K562 (cell line): ENCODE measurements around the gene RERE. TPM values are rescaled to one million over a fixed set of nuclear protein-coding genes. Genes with fewer than 3 reads are reported as not detected.

Source experiments
- NEUROD1 ChIP-seq: fragments of 150-350 bp; IDR thresholded peaks from 2 replicates; pipeline ENCODE4 v1.6.1; 2014; ENCODE audit warnings: borderline replicate concordance, low read length, low read depth; ENCODE audit not compliant: partially characterized antibody
- ZNF311 ChIP-seq: fragments of 250-450 bp; sonication (Bioruptor Pico); IDR thresholded peaks from 2 replicates; pipeline ENCODE4 v1.4.0; 2020; ENCODE audit warnings: mild to moderate bottlenecking, moderate library complexity
- ZNF766 ChIP-seq: fragments of 200-800 bp; sonication (Bioruptor generic); conservative IDR thresholded peaks from 2 replicates; pipeline ENCODE4 v1.6.1; 2016; ENCODE audit warnings: missing genetic modification characterization, missing compliant biosample characterization
- polyA plus RNA-seq, 8 experiments: library from polyadenylated mRNA; depleted of rRNA in 4 of 8; stranded (reverse) in 5 of 8; unstranded in 3 of 8; fragments of >200 nt; fragmentation: Nextera tagmentation in 2 of 8; fragmentation: Illumina TruSeq in 1 of 8; extraction: Ambion mirVana in 2 of 8; extraction: Trizol in 1 of 8; gene quantifications; 2 replicates each; pipeline versions ENCODE4 v1.2.1 to v1.2.3, GENCODE V29; 2011 to 2014; ENCODE audit warnings: inconsistent platforms in 1 of 8, missing spikeins in 1 of 8
- total RNA-seq, 7 experiments: library from RNA; depleted of rRNA in 6 of 7; stranded (reverse); fragments of >200 nt in 6 of 7; fragmentation: Illumina TruSeq in 2 of 7; extraction: Trizol in 2 of 7; gene quantifications; 2 replicates each; pipeline versions ENCODE4 v1.2.1 to v1.2.3, GENCODE V29; 2011 to 2021; ENCODE audit warnings: low replicate concordance in 1 of 7
- TF ChIP-seq, protein P1 (sequence below): fragments of 450-650 bp; IDR thresholded peaks from 2 replicates; pipeline ENCODE4 v1.6.1; 2016; ENCODE audit warnings: mild to moderate bottlenecking, moderate library complexity
- TF ChIP-seq, protein P2 (sequence below): fragments of 450-650 bp; formaldehyde crosslinking; IDR thresholded peaks from 2 replicates; pipeline ENCODE4 v1.4.0; 2020; ENCODE audit warnings: mild to moderate bottlenecking, moderate library complexity
- TF ChIP-seq, protein P3 (sequence below): fragments of 200-800 bp; sonication (Bioruptor generic); IDR thresholded peaks from 2 replicates; pipeline ENCODE4 v1.6.1; 2017; ENCODE audit warnings: missing genetic modification characterization, missing compliant biosample characterization
- TF ChIP-seq, protein P4 (sequence below): fragments of 450-650 bp; formaldehyde crosslinking; conservative IDR thresholded peaks from 2 replicates; pipeline ENCODE4 v1.4.0; 2022; ENCODE audit warnings: mild to moderate bottlenecking, missing genetic modification characterization

Gene RERE
- total and polyA plus RNA-seq, 9 of the 15 experiments (the other 6 are each of a cell fraction or from before 2014, with no cell fraction given) = 3.0 to 51.5 (median 13.4) TPM

DNA sequence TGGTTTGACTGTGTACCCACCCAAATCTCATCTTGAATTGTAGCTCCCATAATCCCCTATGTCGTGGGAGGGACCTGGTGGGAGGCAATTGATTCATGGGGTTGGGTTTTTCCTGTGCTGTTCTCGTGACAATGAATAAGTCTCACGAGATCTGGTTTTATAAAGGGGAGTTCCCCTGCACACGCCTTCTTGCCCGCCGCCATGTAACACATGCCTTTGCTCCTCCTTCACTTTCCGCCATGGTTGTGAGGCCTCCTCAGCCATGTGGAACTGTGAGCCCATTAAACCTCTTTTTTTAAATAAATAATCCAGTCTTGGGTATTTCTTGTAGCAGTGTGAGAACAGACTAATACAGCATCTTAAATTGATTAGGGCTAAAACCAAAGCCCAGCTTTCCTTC, 22.6 kb upstream of the RERE start (continued):
- TF ChIP-seq ZNF311 (CRISPR knock-in tag) (no peak), NEUROD1 (no peak), ZNF766 (peak; percentile 65)
- TF ChIP-seq, protein P1, sequence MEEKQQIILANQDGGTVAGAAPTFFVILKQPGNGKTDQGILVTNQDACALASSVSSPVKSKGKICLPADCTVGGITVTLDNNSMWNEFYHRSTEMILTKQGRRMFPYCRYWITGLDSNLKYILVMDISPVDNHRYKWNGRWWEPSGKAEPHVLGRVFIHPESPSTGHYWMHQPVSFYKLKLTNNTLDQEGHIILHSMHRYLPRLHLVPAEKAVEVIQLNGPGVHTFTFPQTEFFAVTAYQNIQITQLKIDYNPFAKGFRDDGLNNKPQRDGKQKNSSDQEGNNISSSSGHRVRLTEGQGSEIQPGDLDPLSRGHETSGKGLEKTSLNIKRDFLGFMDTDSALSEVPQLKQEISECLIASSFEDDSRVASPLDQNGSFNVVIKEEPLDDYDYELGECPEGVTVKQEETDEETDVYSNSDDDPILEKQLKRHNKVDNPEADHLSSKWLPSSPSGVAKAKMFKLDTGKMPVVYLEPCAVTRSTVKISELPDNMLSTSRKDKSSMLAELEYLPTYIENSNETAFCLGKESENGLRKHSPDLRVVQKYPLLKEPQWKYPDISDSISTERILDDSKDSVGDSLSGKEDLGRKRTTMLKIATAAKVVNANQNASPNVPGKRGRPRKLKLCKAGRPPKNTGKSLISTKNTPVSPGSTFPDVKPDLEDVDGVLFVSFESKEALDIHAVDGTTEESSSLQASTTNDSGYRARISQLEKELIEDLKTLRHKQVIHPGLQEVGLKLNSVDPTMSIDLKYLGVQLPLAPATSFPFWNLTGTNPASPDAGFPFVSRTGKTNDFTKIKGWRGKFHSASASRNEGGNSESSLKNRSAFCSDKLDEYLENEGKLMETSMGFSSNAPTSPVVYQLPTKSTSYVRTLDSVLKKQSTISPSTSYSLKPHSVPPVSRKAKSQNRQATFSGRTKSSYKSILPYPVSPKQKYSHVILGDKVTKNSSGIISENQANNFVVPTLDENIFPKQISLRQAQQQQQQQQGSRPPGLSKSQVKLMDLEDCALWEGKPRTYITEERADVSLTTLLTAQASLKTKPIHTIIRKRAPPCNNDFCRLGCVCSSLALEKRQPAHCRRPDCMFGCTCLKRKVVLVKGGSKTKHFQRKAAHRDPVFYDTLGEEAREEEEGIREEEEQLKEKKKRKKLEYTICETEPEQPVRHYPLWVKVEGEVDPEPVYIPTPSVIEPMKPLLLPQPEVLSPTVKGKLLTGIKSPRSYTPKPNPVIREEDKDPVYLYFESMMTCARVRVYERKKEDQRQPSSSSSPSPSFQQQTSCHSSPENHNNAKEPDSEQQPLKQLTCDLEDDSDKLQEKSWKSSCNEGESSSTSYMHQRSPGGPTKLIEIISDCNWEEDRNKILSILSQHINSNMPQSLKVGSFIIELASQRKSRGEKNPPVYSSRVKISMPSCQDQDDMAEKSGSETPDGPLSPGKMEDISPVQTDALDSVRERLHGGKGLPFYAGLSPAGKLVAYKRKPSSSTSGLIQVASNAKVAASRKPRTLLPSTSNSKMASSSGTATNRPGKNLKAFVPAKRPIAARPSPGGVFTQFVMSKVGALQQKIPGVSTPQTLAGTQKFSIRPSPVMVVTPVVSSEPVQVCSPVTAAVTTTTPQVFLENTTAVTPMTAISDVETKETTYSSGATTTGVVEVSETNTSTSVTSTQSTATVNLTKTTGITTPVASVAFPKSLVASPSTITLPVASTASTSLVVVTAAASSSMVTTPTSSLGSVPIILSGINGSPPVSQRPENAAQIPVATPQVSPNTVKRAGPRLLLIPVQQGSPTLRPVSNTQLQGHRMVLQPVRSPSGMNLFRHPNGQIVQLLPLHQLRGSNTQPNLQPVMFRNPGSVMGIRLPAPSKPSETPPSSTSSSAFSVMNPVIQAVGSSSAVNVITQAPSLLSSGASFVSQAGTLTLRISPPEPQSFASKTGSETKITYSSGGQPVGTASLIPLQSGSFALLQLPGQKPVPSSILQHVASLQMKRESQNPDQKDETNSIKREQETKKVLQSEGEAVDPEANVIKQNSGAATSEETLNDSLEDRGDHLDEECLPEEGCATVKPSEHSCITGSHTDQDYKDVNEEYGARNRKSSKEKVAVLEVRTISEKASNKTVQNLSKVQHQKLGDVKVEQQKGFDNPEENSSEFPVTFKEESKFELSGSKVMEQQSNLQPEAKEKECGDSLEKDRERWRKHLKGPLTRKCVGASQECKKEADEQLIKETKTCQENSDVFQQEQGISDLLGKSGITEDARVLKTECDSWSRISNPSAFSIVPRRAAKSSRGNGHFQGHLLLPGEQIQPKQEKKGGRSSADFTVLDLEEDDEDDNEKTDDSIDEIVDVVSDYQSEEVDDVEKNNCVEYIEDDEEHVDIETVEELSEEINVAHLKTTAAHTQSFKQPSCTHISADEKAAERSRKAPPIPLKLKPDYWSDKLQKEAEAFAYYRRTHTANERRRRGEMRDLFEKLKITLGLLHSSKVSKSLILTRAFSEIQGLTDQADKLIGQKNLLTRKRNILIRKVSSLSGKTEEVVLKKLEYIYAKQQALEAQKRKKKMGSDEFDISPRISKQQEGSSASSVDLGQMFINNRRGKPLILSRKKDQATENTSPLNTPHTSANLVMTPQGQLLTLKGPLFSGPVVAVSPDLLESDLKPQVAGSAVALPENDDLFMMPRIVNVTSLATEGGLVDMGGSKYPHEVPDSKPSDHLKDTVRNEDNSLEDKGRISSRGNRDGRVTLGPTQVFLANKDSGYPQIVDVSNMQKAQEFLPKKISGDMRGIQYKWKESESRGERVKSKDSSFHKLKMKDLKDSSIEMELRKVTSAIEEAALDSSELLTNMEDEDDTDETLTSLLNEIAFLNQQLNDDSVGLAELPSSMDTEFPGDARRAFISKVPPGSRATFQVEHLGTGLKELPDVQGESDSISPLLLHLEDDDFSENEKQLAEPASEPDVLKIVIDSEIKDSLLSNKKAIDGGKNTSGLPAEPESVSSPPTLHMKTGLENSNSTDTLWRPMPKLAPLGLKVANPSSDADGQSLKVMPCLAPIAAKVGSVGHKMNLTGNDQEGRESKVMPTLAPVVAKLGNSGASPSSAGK = no peak
- TF ChIP-seq, protein P2, sequence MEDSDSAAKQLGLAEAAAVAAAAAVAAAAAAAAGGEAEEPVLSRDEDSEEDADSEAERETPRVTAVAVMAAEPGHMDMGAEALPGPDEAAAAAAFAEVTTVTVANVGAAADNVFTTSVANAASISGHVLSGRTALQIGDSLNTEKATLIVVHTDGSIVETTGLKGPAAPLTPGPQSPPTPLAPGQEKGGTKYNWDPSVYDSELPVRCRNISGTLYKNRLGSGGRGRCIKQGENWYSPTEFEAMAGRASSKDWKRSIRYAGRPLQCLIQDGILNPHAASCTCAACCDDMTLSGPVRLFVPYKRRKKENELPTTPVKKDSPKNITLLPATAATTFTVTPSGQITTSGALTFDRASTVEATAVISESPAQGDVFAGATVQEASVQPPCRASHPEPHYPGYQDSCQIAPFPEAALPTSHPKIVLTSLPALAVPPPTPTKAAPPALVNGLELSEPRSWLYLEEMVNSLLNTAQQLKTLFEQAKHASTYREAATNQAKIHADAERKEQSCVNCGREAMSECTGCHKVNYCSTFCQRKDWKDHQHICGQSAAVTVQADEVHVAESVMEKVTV = no peak
- TF ChIP-seq, protein P3, sequence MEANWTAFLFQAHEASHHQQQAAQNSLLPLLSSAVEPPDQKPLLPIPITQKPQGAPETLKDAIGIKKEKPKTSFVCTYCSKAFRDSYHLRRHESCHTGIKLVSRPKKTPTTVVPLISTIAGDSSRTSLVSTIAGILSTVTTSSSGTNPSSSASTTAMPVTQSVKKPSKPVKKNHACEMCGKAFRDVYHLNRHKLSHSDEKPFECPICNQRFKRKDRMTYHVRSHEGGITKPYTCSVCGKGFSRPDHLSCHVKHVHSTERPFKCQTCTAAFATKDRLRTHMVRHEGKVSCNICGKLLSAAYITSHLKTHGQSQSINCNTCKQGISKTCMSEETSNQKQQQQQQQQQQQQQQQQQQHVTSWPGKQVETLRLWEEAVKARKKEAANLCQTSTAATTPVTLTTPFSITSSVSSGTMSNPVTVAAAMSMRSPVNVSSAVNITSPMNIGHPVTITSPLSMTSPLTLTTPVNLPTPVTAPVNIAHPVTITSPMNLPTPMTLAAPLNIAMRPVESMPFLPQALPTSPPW (CRISPR knock-in tag) = no peak
- TF ChIP-seq, protein P4, sequence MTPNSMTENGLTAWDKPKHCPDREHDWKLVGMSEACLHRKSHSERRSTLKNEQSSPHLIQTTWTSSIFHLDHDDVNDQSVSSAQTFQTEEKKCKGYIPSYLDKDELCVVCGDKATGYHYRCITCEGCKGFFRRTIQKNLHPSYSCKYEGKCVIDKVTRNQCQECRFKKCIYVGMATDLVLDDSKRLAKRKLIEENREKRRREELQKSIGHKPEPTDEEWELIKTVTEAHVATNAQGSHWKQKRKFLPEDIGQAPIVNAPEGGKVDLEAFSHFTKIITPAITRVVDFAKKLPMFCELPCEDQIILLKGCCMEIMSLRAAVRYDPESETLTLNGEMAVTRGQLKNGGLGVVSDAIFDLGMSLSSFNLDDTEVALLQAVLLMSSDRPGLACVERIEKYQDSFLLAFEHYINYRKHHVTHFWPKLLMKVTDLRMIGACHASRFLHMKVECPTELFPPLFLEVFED (CRISPR knock-in tag) = no peak
